GM21367 (cell line): ENCODE results near the gene LRRC7.

Experiments used
- ATAC-seq: cut with Tn5 transposase; IDR thresholded peaks from one replicate; pipeline ENCODE4 v1.9.1; 2021; ENCODE audit not compliant: unreplicated experiment

Gene LRRC7

GRCh38 chr1:70084314-70084915 lies 516.7 kb downstream of the LRRC7 start:
- no peak for ATAC-seq

DNA sequence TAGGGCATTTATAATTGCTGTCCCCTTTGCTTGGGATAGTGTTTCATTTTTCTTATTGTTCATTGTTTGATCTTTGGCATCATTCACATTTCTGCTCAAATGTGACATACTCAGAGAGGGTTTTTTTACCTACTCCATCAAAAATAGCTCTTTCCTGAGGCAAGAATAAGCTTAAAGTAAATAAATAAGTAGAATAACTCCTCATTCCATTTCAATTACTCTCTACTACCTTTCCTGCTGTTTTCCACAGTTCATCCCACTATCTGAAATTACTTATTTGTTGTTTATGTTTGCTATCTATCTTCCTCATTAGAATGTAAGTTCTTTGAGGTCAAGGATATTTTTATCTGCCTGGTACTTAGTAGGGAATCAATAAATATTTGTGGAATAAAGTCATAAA lies 517.8 kb downstream of the LRRC7 start:
- no peak for ATAC-seq

DNA sequence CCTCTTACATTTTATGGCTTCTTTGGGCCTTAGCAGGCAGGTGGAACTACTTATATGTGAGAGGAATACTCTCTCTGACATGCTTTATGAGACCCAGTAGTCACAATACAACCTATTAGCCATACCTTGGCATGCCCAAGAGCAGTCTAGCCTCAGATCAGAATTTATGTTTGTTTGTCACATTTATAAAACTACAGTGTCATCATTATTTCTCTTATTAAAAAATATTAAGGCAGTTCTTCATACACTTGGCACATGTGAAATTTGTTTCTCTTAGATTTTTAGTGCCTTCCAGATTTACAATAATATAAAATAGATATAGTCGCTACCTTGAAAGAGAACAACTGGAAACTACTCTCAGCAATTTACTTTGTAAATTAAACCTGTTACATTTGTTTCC lies 519.2 kb downstream of the LRRC7 start:
- no peak for ATAC-seq

- ATAC-seq, result no peak
Measured at GRCh38 chr1:70090141-70090540, 522.4 kb downstream of the LRRC7 start.

- ATAC-seq, result no peak
Measured at GRCh38 chr1:70090875-70091274, 523.2 kb downstream of the LRRC7 start.

GRCh38 chr1:70091811-70092210 lies 524.1 kb downstream of the LRRC7 start:
- ATAC-seq, result no peak

GRCh38 chr1:70092526-70092925 lies 524.8 kb downstream of the LRRC7 start:
- ATAC-seq, result no peak

DNA sequence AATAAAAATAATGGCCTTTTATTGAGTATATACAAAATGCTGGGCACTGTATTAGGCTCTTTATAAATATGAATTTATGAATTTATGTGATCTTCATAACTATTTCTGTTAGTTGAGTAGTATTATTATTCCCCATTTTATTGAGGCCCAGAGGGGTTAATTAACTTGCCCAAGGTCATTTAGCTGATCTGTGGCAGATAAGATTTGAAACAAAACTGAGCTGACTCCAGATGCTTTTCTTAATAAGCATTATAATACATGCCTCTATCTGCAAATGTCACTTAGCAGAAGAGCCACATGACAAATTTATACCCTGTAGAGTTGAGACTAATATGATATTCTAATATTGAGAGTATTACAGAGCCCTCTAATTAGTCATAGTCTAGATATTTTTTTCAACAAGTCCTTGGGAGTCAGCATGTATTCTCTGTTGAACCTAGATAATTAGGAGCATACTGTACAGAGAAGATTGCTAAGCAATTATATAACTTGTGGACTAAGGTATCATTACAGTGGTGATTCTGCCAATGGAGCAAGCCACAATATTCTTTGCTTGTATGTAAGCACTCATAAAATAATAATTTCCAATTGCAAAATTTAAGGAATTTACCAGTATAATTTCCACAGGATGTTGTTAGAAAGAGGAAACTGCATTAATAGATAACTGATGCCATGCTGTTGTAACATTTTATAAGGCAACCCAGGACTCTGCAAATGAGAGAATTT lies 525.7 kb downstream of the LRRC7 start:
- ATAC-seq, result no peak

DNA sequence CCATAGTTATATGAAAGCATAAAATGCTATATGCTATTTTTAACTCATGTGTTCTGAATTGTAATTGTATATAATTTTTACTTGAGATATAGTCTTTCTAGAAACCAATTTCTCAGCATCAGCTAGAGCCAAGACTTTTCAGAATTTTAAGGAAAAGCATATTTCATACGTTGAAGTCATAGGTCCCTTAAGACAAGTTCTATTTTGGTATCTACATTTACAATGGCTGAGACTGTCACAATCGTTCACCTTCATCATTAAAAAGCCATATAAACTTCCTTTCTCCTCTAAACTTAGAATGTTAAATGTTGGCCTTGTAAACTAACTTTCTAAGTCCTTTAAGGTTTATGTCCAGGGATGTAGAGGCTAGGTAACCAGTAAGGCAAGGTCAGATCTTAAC lies 533.5 kb downstream of the LRRC7 start:
- ATAC-seq, result no peak

DNA sequence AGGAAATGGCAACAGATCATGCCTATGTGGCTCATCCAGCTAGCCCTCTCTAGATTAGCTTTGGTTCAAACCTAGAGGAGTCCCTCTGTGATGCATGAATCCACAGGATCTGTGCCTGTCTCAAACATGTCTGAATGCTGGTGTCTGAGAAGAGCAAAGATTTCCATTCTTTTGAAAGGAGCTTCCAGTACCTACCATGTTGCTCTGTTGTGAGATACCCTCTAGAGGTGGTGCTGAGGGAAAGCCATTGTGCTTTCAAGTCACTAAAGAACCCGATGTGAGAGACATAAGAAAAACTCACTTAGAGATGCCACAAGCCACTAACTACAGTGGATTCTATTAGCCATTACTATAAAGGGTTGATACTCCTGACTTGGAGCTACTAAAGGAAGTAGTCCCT lies 534.1 kb downstream of the LRRC7 start:
- no peak for ATAC-seq

DNA sequence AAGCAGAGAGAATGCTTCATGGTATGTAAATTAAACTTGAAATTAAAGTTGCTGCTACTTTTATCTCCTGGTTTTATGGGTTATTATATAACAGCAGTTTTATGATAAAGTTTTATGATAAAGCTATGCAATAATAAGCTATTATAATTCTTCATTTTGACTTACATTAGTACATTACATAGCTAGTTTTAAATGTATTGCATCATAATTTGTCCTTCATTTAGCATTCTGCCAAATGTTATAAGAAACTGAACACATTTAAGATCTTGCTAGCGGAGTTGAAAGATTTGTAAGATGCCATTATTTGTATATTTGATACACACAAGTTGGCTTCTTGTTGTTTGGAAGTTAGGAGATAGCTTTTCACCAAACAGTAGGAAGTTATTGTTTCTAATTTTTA lies 536.0 kb downstream of the LRRC7 start:
- ATAC-seq, result no peak

GRCh38 chr1:70109241-70109640 lies 541.5 kb downstream of the LRRC7 start:
- ATAC-seq, result no peak

- ATAC-seq, result no peak
Measured at GRCh38 chr1:70112838-70113237, 545.1 kb downstream of the LRRC7 start.

GRCh38 chr1:70115315-70115714 lies 547.6 kb downstream of the LRRC7 start:
- no peak for ATAC-seq

- ATAC-seq, result no peak
Measured at GRCh38 chr1:70117046-70117445, 549.3 kb downstream of the LRRC7 start.

GRCh38 chr1:70134148-70134547 lies 566.4 kb downstream of the LRRC7 start:
- no peak for ATAC-seq

DNA sequence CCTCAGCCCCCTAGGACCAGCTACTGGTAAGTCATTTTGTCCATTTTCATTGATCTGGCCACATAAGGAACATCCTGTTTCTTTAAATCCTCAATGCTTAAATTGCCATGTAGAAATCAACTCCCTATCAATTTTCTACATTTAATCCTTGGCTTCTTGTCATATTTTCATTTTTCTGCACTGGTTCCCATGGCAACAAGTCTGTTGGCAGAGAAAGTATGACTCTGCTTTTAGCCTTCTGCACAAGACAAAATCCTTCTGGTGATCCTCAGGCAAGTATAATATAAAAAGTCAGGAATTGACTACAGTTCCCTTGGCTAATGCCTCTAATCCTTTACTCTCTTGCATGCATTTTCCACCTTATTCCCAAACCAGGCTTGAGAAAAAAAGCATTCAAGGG lies 572.6 kb downstream of the LRRC7 start:
- no peak for ATAC-seq

DNA sequence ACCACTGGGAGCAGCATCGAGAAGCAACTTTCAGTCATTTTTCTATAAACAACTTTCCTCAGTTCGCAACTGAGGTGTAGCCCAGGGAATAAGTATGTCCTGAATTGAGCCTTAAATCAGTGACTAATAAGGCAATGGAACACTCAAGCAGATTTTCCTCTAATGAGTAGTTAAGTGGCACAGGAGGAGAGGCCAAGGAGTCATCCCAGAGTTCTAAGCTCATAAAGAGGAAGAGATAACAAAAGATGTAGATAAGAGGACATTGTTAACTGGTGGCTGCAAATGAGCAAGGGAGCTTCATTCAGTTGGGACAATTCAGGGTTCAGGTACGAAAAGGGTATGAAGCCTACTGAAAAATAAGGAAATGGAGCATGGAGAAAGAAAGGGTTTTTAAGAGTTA lies 573.2 kb downstream of the LRRC7 start:
- ATAC-seq, result no peak

- no peak for ATAC-seq
Measured at GRCh38 chr1:70142075-70142474, 574.4 kb downstream of the LRRC7 start.

- no peak for ATAC-seq
Measured at GRCh38 chr1:70143048-70143659, 575.4 kb downstream of the LRRC7 start.

DNA sequence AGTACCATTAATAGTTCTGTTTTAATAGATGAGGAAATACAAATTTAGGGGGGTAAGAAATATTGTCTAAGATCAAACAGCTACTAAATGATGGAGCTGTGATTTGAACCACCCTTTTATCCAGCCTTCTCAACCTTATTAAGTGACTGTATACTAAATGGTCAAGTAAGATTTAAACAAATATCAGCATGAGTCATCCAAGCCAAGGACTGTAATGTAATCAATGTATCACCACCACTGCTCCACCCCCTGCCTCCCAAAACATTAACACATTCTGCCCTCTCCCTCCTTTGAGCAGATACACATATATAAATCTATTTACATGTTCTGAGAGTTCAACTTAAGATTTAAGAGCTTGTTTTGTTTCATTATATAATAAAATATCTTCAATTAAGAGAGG lies 578.8 kb downstream of the LRRC7 start:
- no peak for ATAC-seq

DNA sequence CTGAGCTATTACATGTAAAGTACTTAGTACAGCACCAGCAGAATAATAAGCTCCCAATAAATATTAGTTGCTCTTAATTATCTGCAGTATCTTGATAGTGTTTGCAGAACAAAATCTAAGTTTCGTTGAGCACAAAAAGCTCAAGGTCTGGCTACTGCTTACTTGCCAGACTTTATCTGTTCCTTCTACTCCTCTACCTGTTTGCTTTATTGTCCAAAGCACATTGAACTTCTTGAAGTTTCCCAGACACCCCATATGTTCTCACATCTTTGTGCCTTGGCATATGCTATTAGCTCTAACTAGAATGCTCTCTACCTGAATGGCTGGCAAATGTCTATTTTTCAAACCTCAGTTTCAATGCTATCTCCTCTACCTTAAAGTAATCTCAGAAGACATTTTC lies 582.7 kb downstream of the LRRC7 start:
- ATAC-seq, result no peak

DNA sequence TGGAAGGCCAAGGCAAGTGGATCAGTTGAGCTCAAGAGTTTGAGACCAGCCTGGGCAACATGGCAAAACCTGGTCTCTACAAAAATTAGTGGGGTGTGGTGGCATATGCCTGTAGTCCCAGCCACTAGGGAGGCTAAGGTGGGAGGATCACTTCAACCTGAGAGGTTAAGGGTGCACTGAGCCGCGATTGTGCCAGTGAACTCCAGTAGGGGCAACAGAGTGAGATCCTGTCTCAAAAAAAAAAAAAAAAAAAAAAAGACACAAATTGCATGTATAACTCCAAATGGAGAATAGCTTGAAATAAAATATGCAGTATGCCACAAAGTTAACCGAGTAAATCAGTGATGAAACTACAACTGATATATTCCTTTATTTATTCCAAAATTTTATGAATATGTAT lies 586.0 kb downstream of the LRRC7 start:
- ATAC-seq, result no peak
